ENCODE data around the gene GALNT13.

GALNT13 gene

DNA sequence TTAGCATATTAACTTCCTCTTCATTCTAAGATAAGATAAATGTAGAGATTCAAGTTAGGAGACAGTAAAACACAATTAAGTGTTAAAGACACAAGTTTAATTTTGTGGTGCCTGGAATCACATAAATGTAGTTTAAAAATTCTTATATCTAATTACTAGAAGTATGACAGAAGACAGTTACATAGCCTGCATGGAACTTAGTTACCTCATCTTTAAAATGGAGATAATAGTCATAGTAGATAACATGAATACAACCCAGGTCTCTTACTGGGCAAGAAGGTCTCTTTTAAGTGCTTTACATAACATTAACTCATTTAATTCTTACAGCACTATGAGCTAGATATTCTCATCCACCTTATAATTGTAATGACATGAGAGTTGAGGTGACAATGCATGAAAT is 15.1 kb downstream of the GALNT13 start:
- DNase-seq = no peak
- Histone ChIP-seq H3K4me2 (ENCODE audit: low read depth, low read length) (no peak overlapping the region), H3K4me3 (ENCODE audit: low read length) (no peak overlapping the region), H3K27ac (ENCODE audit: low read length) (no peak overlapping the region), H4K20me1 (ENCODE audit: insufficient read depth, low read length) (no peaks in the 10 kb centered on the region), H3K4me1 (ENCODE audit: low read length) (no peaks in the 10 kb centered on the region), H3K79me2 (ENCODE audit: low read length) (no peaks in the 10 kb centered on the region), H3K9me3 (replicated peaks; ENCODE audit: insufficient read depth, low read length) (no peaks in the 10 kb centered on the region), H3K36me3 (replicated peaks; ENCODE audit: insufficient read depth, low read length) (no peaks in the 10 kb centered on the region), H2AFZ (ENCODE audit: low read length) (no peak overlapping the region), H3K9me2 (replicated peaks; ENCODE audit: insufficient read depth, low read length) (no peaks in the 10 kb centered on the region), H3K27me3 (replicated peaks; ENCODE audit: insufficient read depth, low read length) (no peaks in the 10 kb centered on the region), H3F3A (ENCODE audit: insufficient read depth, low read length) (no peaks in the 10 kb centered on the region), H3K9ac (ENCODE audit: low read length) (no peak overlapping the region)
- TF ChIP-seq, protein P1, sequence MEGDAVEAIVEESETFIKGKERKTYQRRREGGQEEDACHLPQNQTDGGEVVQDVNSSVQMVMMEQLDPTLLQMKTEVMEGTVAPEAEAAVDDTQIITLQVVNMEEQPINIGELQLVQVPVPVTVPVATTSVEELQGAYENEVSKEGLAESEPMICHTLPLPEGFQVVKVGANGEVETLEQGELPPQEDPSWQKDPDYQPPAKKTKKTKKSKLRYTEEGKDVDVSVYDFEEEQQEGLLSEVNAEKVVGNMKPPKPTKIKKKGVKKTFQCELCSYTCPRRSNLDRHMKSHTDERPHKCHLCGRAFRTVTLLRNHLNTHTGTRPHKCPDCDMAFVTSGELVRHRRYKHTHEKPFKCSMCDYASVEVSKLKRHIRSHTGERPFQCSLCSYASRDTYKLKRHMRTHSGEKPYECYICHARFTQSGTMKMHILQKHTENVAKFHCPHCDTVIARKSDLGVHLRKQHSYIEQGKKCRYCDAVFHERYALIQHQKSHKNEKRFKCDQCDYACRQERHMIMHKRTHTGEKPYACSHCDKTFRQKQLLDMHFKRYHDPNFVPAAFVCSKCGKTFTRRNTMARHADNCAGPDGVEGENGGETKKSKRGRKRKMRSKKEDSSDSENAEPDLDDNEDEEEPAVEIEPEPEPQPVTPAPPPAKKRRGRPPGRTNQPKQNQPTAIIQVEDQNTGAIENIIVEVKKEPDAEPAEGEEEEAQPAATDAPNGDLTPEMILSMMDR (IDR thresholded peaks at IDR 0.05; ENCODE audit: low read length) = no peak
- TF ChIP-seq EZH2 (optimal IDR thresholded peaks at IDR 0.05; ENCODE audit: low read depth, low read length) (no peak), EZH2phosphoT487 (IDR thresholded peaks at IDR 0.05; ENCODE audit: low read length) (no peak)

DNA sequence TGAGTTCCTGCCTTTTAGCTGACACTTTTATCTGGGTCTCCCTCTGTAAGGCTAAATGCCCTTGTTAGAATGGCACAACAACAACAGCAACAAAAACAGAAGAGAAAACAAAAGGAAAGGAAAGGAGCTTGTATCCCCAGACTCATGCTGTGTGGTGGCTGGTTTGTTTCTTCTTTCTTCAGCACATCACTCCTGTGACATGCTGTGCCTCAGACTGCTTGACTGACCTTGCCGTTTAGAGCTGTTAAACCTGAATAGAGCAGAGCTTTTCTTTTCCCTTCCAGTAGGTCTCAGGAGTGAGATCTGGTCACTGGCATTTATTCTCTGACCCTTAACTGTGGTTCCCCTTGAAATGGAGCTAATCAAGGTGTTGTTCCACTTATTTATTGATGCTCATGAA is 18.9 kb downstream of the GALNT13 start:
- no peak overlapping the region for H3K4me2 ChIP-seq (ENCODE audit: low read depth, low read length)
- no peak overlapping the region for H2AFZ ChIP-seq (ENCODE audit: low read length)

DNA sequence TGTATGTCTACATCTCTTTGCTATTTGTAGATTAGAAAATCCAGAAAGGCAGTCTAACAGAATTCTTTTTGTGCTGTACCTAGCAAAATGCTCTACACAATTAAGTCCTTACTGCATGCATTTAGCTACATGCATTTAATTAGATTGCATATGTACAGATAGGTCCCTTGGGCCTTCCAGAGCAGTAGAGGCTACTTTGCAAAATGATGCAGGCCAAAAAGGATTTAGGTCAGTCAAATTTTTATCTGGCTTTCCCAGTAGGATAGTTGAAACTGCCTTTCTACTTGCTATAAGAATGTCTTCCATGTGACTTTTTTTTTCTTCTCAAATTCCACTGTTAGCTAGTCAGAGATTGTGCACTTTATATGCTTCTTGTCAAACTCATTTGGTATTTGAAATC is 19.3 kb downstream of the GALNT13 start:
- Histone ChIP-seq H3K4me2 (ENCODE audit: low read depth, low read length) (no peak overlapping the region), H2AFZ (ENCODE audit: low read length) (no peak overlapping the region), H3K9me2 (replicated peaks; ENCODE audit: insufficient read depth, low read length) (no peaks in the 10 kb centered on the region), H3K27me3 (replicated peaks; ENCODE audit: insufficient read depth, low read length) (no peaks in the 10 kb centered on the region), H3K79me2 (ENCODE audit: low read length) (no peaks in the 10 kb centered on the region), H3K36me3 (replicated peaks; ENCODE audit: insufficient read depth, low read length) (no peaks in the 10 kb centered on the region), H3K9ac (ENCODE audit: low read length) (no peak overlapping the region), H3K27ac (ENCODE audit: low read length) (no peak overlapping the region), H3K4me3 (ENCODE audit: low read length) (no peak overlapping the region), H3K4me1 (ENCODE audit: low read length) (no peaks in the 10 kb centered on the region), H3F3A (ENCODE audit: insufficient read depth, low read length) (no peaks in the 10 kb centered on the region; the same call in 1 of the 2 replicates), H3K9me3 (replicated peaks; ENCODE audit: insufficient read depth, low read length) (no peaks in the 10 kb centered on the region), H4K20me1 (ENCODE audit: insufficient read depth, low read length) (no peaks in the 10 kb centered on the region)
- TF ChIP-seq, protein P1 (IDR thresholded peaks at IDR 0.05; ENCODE audit: low read length) = no peak
- TF ChIP-seq EZH2phosphoT487 (IDR thresholded peaks at IDR 0.05; ENCODE audit: low read length) = no peak
- TF ChIP-seq EZH2 (optimal IDR thresholded peaks at IDR 0.05; ENCODE audit: low read depth, low read length) = no peak
- no peak for DNase-seq

More for the DNA sequence above, 18.9 kb downstream of the GALNT13 start:
- H3K27ac ChIP-seq (ENCODE audit: low read length) = no peak overlapping the region
- no peak overlapping the region for H3K4me3 ChIP-seq (ENCODE audit: low read length)
- H3K9me3 ChIP-seq (replicated peaks; ENCODE audit: insufficient read depth, low read length) = no peaks in the 10 kb centered on the region
- no peaks in the 10 kb centered on the region for H3K4me1 ChIP-seq (ENCODE audit: low read length)
- no peaks in the 10 kb centered on the region; the same call in 1 of the 2 replicates for H3F3A ChIP-seq (ENCODE audit: insufficient read depth, low read length)
- H3K27me3 ChIP-seq (replicated peaks; ENCODE audit: insufficient read depth, low read length) = no peaks in the 10 kb centered on the region
- no peaks in the 10 kb centered on the region for H3K36me3 ChIP-seq (replicated peaks; ENCODE audit: insufficient read depth, low read length)
- H4K20me1 ChIP-seq (ENCODE audit: insufficient read depth, low read length) = no peaks in the 10 kb centered on the region
- H3K79me2 ChIP-seq (ENCODE audit: low read length) = no peaks in the 10 kb centered on the region
- no peak overlapping the region for H3K9ac ChIP-seq (ENCODE audit: low read length)
- no peak for TF ChIP-seq EZH2 (optimal IDR thresholded peaks at IDR 0.05; ENCODE audit: low read depth, low read length)
- TF ChIP-seq, protein P1 (IDR thresholded peaks at IDR 0.05; ENCODE audit: low read length) = no peak
- TF ChIP-seq EZH2phosphoT487 (IDR thresholded peaks at IDR 0.05; ENCODE audit: low read length) = no peak
- H3K9me2 ChIP-seq (replicated peaks; ENCODE audit: insufficient read depth, low read length) = no peaks in the 10 kb centered on the region
- DNase-seq = no peak

All from MM.1S (cell line).